Panc1 (cell line): ENCODE data around the gene SOX21. TPM values are rescaled to one million over a fixed set of nuclear protein-coding genes. Genes with fewer than 3 reads are reported as not detected.

Experiments used
- ATAC-seq: fragments of 200-7000 bp; cut with Tn5 transposase; 2 replicates; pipeline ENCODE4 v1.9.1; 2020; ENCODE audit warnings: mild to moderate bottlenecking, moderate library complexity
- BruUV-seq: library from RNA; stranded (reverse); fragments of 400-500 nt; replicated peaks from 2 replicates; lab custom pipeline; 2021; lab: Mats Ljungman, UMichigan
- CTCF ChIA-PET: fragments of 300-600 bp; sonication (Branson Sonifier 250); formaldehyde crosslinking; loops from one replicate; lab custom pipeline; 2022; ENCODE audit warnings: antibody characterized with exemption; lab: Charles Lee
- POLR2A ChIA-PET: fragments of 300-600 bp; sonication (Branson Sonifier 250); formaldehyde crosslinking; loops from one replicate; lab custom pipeline; 2022; ENCODE audit warnings: antibody characterized with exemption; lab: Charles Lee
- DNase-seq: peaks from one replicate; pipeline ENCODE4 v3.0.0-alpha.2; 2010; ENCODE audit warnings: low read depth, low spot score
- H3K27ac ChIP-seq: 2 replicates; pipeline ENCODE4 v1.5.1; 2011; ENCODE audit warnings: mild to moderate bottlenecking, low read length, inconsistent platforms
- H3K27me3 ChIP-seq: fragments of 200-500 bp; sonication (Bioruptor generic); 2 replicates; pipeline ENCODE4 v1.6.0; 2014; ENCODE audit warnings: low read length, inconsistent platforms; ENCODE audit not compliant: control insufficient read depth, insufficient read depth
- H3K36me3 ChIP-seq: fragments of 200-500 bp; sonication (Bioruptor generic); 2 replicates; pipeline ENCODE4 v1.5.1; 2014; ENCODE audit warnings: inconsistent platforms, mild to moderate bottlenecking, low read length, moderate library complexity; ENCODE audit not compliant: control insufficient read depth, insufficient read depth
- H3K4me1 ChIP-seq: 2 replicates; pipeline ENCODE4 v1.5.1; 2011; ENCODE audit warnings: inconsistent platforms, mild to moderate bottlenecking, low read length, moderate library complexity; ENCODE audit not compliant: control insufficient read depth, insufficient read depth
- H3K4me3 ChIP-seq, 2 experiments: 2 replicates each; pipeline ENCODE4 v1.5.1; 2011 to 2012; ENCODE audit warnings: low read depth in 2 of 2, low read length in 2 of 2, mild to moderate bottlenecking in 2 of 2, inconsistent platforms in 1 of 2, moderate library complexity in 1 of 2
- H3K9me3 ChIP-seq: fragments of 200-500 bp; sonication (Bioruptor generic); 2 replicates; pipeline ENCODE4 v1.5.1; 2014; ENCODE audit warnings: low read depth, mild to moderate bottlenecking, inconsistent platforms, low read length, moderate library complexity; ENCODE audit not compliant: control insufficient read depth, insufficient read depth
- CTCF ChIP-seq: fragments of 450-650 bp; IDR thresholded peaks from 2 replicates; pipeline ENCODE4 v1.5.1; 2017; ENCODE audit warnings: mild to moderate bottlenecking
- POLR2AphosphoS5 ChIP-seq: IDR thresholded peaks from 2 replicates; pipeline ENCODE4 v1.6.1; 2012; ENCODE audit warnings: mild to moderate bottlenecking, low read depth, low read length, moderate library complexity
- REST ChIP-seq, 2 experiments: IDR thresholded peaks; 2 replicates each; pipeline ENCODE4 v1.6.1; 2011 to 2012; ENCODE audit warnings: low read depth in 2 of 2, control low read depth in 1 of 2, low read length in 1 of 2, mild to moderate bottlenecking in 1 of 2, moderate library complexity in 1 of 2; ENCODE audit not compliant: insufficient read depth in 1 of 2
- SIN3A ChIP-seq: IDR thresholded peaks from 2 replicates; pipeline ENCODE4 v1.6.1; 2012; ENCODE audit warnings: low read depth, mild to moderate bottlenecking, low read length, moderate library complexity, borderline replicate concordance; ENCODE audit not compliant: insufficient read depth
- TCF7L2 ChIP-seq: IDR thresholded peaks from 2 replicates; pipeline ENCODE4 v1.6.1; 2011; ENCODE audit warnings: mild to moderate bottlenecking, low read depth, low read length, inconsistent platforms
- in situ Hi-C: cut with HindIII; loops from 2 replicates; pipeline ENCODE4 v1.10.0; 2016; ENCODE audit warnings: low sequenced_read_pairs, low pct_unique_long_range_greater_than_20kb
- intact Hi-C: fragments of 100-400 bp; cut with micrococcal nuclease; formaldehyde crosslinking; loops from one replicate; pipeline ENCODE4 v1.10.0; 2022; ENCODE audit not compliant: unreplicated experiment
- total RNA-seq: library from RNA; stranded (reverse); gene quantifications from one replicate; pipeline ENCODE4 v1.2.1, GENCODE V29; 2021; ENCODE audit not compliant: unreplicated experiment

SOX21 gene
- total RNA-seq, 1 experiment from 2014 or later = 3.5 TPM

GRCh38 chr13:94709001-94709834 lies 3.1 kb downstream of the SOX21 start:
- no peak for DNase-seq
- in situ Hi-C loops = no loop called here
- ATAC-seq = no peak
- Histone ChIP-seq H3K27me3 (peaks cover 4% of the 10 kb centered on the region; the same call in 1 of the 2 replicates), H3K9me3 (no peaks in the 10 kb centered on the region), H3K36me3 (no peaks in the 10 kb centered on the region), H3K4me3 (no peak overlapping the region), H3K4me1 (peaks cover 8% of the 10 kb centered on the region; the same call in 1 of the 2 replicates), H3K27ac (no peak overlapping the region; the same call in 1 of the 2 replicates)
- intact Hi-C loops = no loop called here
- no peak for TF ChIP-seq REST (IDR thresholded peaks at IDR 0.05; ENCODE audit: insufficient read depth in 1 of 2, low read depth in 2 of 2, low read length in 1 of 2)
- TF ChIP-seq CTCF = no peak
- CTCF ChIA-PET = no interaction called here
- no TSS peak for BruUV-seq
- POLR2A ChIA-PET = no interaction called here

- Histone ChIP-seq H3K27ac (no peak overlapping the region), H3K36me3 (no peaks in the 10 kb centered on the region), H3K4me1 (peaks cover 4% of the 10 kb centered on the region; the same call in 1 of the 2 replicates), H3K27me3 (peaks cover 4% of the 10 kb centered on the region; the same call in 1 of the 2 replicates), H3K9me3 (no peaks in the 10 kb centered on the region), H3K4me3 (peak overlapping the region; percentile 34 to 59; a peak in 3 of 4 replicates)
- ATAC-seq = no peak
- ChIA-PET CTCF (no interaction called here), POLR2A (no interaction called here)
- no peak for DNase-seq
- no TSS peak for BruUV-seq
- TF ChIP-seq TCF7L2 (no peak), POLR2AphosphoS5 (no peak), SIN3A (no peak), CTCF (no peak), REST (IDR thresholded peaks at IDR 0.05; ENCODE audit: insufficient read depth in 1 of 2, low read depth in 2 of 2, low read length in 1 of 2) (no peak)
- intact Hi-C loops (no loop called here), in situ Hi-C loops (no loop called here)
Measured at GRCh38 chr13:94708031-94708859, 4.1 kb downstream of the SOX21 start.
